HG02571 (cell line): ENCODE results near the gene CCDC192.

Experiments used
- ATAC-seq: cut with Tn5 transposase; IDR thresholded peaks from one replicate; pipeline ENCODE4 v1.9.1; 2021; ENCODE audit warnings: mild to moderate bottlenecking, moderate library complexity; ENCODE audit not compliant: unreplicated experiment

Gene CCDC192

DNA sequence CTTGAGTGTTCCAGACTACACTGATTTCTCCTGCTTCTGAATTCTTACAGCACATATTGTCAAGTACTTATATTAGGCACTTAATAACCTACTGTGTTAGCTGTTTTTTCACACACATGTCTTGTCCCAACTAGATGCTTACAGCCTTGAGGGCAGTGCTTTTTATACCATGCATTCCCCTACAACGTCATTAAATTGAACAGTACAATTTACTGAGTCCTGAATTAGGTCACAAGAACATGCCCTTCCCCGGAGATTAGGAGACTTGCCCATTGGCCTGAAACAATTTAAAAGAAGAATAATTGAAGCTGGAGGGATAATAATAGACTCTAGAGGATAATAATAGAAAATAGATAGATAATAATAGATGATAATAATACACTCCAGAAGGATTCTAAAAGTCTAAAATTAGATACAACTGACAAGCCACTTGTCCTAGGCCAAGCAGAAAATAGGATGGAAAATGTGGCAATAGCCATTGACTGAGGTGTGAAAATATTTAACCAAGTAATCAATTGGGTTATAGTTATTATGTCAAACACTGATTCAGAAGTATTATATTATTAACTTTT is 267.7 kb downstream of the CCDC192 start:
- no peak for ATAC-seq

DNA sequence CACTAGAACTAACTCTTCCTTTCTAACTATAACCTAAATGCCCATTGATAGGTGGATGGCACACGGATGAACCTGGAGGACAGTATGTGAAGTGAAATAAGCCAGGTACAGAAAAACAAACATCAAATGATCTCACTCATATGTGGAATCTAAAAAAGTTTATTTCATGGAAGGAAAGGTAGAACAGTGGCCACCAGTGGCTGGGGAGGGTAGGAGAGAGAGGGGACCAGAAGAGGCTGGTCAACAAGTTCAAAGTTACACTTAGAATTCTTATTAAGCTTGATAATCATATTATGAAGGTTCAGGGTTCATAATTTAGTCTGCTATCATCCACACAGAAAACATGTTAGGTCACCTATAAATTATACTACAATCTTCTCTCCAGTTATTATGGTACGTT is 272.8 kb downstream of the CCDC192 start:
- ATAC-seq = no peak

- ATAC-seq = no peak
These were observed 273.3 kb downstream of the CCDC192 start for GRCh38 chr5:127976525-127976924.

DNA sequence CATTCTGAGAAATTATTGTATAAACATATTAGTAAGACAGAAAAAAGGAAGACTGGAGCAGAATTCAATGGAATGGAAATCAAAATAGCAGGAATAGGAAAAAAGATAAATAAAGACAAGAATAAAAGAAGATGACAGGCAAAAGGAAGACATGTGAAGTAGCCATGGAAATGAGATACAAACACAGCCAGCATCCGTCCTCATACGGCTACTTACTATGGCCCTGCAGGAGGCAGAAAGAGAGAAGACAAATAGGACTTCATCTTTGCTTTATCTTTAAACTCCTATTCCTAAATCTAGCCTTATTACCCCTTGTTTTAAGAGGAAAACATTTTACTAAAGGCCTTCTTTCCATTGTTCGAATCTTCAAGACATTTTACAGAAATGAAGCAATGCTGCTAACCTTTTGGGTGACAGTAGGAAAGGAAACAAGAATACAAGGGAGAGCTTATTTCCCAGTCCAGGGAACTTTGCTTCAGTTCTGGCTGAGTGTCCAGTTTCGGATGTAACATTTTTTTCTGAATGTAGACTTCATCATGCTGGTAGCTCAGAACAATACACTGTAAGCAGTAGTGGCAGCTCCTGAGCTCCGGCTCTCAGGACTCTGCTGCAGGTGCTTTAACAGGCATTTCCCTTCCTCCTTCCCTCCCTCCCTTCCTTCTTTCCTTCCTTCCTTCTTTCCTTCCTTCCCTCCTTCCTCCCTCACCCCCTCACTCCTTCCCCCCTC is 274.0 kb downstream of the CCDC192 start:
- ATAC-seq = no peak

DNA sequence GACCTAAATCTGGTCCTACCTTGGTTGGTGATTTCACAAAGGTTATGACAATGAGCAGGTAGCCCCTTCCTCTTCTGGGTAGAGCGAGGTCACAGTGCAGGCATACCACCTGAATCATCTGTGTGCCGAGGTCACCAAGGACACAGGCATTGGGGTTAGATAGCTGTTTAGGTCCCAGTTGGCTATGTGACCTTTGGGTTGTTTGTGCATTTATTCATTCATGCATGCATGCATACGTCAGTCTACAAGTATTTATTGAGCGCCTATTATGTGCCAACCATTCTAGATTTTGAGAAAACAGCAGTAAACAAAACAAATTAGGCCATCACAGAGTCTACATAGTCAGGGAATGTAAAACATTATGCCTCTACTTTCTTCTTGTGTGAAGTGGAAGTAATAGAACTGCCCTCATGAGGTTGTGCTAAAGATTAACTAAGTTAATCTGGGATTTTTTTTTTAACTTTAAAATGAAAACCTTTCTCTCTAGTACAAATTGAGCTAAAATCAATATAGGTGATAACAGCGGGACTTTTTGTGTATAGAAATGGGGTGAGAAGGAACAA is 275.6 kb downstream of the CCDC192 start:
- ATAC-seq = no peak

GRCh38 chr5:127979475-127979874 is 276.3 kb downstream of the CCDC192 start:
- ATAC-seq = no peak

GRCh38 chr5:127980843-127981242 is 277.7 kb downstream of the CCDC192 start:
- ATAC-seq = no peak

- ATAC-seq = no peak
These were observed 278.3 kb downstream of the CCDC192 start for GRCh38 chr5:127981498-127981897.

GRCh38 chr5:127985811-127986325 is 282.7 kb downstream of the CCDC192 start:
- no peak for ATAC-seq

GRCh38 chr5:127987354-127988145 is 284.4 kb downstream of the CCDC192 start:
- ATAC-seq = no peak

GRCh38 chr5:127988146-127988760 is 285.1 kb downstream of the CCDC192 start:
- no peak for ATAC-seq
